SIG-M5 treated with dmso at 0.1 percent for 504 hours (cell line): Measurements from ENCODE around the gene RSBN1L.

Experiments
- DNase-seq: peaks from one replicate; lab custom pipeline; 2025; ENCODE audit not compliant: unreplicated experiment; lab: John Stamatoyannopoulos, UW

RSBN1L gene

DNA sequence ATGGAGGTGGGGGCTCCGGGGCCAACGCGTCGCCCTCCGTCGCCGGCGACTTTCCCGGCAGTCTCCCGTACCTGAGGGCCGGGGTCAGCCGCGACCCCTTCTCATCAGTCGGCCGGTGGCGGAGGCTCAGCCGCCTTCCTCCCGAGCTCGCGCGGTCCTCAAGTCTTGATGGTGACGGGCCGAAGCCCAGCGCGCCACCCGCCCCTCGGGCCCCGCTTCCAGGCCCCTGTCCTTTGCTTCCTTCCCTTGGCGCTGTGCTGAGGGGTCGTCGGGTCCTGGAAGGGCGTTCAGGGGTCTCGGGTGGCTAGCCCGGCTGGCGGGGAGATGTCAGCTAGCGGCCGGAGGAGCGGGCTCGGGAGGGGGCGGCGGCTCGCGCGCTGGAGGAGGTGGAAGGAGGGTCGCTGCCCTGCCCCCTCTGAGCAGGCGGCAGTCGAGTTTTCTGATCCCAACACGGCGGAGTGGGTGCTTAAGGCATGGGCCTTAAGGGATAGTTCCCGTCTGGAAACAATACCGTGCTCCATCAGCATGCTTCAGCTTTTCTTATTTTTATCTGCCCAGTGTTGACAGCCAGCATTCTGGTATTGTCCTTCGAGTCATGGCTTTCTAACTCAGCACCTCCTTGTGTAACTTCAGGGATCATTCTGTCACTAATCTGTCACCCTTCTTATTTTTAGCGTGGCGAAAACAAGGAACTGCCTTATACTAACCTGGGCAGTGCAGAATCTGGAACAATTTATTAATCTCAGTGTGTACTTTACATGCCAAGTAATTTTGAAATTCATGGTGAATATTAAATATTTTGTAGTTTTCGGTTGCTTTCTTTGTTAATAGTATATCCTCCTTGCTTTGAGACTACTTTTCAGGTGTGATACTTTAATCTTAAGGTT lies 103.1 kb downstream of the RSBN1L start:
- peak; percentile 84 for DNase-seq

DNA sequence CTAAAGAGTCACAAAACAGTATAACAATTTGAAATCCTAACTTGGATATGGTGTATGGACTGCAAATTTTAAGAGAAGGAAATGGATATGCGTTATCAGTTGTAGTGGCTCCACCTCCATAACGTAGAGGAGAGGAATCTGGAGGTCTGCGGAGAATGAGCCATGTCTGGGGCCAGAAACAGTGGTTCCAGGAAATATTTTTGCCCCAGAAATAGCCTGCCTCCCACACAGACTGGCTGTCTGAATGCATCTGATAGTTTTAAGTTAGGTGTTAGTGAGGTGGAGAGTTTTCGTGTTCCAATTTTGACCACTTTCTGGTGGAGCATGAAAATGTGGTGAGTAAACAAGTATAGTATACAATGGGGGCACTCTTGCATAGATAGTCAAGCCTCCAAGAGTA lies 103.9 kb downstream of the RSBN1L start:
- DNase-seq, result no peak

DNA sequence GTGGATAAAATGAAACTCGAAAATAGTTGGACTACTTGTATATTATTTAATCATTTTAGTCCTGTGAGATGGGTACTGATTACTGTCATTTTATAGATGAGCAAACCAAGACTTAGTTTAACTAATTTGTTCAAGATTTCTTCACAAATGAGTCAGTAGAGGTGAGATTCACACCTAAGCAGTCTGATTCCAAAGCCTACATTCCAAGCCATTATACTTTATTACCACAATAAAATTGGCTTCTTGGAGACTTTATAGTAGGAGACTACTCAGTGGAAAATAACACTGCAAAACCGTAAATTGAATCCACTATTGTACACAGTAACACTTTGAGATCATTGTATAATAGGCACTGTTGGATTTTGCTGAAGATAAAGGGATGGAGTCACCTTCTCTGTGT lies 104.5 kb downstream of the RSBN1L start:
- no peak for DNase-seq

DNA sequence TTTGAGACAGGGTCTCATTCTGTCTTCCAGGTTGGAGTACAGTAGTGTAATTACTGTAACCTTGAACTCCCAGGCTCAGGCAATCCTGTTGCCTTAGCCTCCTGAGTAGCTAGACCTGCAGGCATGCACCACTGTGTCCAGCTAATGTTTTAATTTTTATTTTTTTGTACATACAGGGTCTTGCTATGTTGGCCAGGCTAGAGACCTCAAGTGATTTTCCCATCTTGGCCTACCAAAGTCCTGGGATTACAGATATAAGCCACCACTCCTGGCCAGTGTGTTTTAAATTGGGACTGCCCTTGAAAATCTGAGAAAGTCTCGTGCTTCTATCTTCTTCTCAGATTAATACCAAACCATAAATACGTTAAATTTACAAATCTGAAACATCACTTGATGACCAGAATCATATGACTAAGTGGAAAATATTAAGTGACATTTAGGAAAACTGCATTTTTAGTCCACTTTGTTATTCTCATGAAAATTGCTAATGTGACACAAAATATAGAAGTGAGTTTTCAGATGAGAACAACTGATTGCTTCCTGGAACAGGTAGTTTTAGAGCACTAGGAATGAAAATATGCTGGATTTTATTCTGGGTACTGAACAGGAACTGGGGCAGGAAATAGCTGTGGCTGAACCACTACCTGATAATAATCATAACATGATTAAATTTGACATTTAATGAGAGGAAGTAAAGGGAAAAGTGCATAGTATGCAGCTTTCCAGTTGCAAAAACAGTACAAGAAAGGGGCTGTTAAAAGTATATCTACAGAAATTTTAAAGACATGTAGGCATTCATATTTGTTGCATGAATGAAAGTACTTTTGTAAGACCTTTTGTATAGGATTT lies 106.5 kb downstream of the RSBN1L start:
- no peak for DNase-seq

DNA sequence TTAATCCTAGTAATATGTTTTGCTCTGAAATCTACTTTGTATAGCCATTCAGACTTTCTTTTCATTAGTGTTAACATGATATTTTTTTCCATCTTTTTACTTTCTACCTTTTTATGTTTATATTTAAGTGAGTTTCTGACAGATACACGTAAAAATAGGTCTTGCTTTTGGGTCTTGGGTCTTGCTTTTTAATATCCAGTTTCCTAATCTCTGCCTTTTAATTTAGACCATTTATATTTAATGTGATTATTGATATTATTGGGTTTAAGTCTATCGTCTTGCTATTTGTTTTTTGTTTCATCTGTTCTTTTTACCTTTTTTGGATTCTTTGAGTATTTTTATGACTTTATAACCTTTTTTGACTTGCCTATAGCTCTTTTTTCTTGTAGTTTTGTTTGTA lies 110.2 kb downstream of the RSBN1L start:
- DNase-seq, result no peak

DNA sequence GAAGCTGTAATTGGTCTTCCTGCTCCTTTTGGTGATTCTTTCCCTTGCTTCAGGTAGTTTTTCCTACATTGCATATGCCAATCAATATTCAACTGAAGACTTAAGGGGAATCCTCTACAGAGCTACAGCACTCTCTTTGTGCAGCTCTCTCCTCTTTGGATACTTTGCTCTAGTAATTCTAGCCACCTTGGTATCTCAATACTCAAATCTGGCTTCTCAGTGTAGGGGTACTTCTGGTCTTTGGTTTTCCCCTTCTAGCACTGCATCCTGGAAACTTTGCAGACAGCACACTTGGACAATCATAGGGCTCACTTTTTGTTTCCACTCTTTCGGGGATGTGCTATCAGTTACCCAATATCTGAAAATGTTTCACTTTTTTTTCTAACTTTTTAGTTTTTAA lies 112.3 kb downstream of the RSBN1L start:
- DNase-seq, result no peak

DNA sequence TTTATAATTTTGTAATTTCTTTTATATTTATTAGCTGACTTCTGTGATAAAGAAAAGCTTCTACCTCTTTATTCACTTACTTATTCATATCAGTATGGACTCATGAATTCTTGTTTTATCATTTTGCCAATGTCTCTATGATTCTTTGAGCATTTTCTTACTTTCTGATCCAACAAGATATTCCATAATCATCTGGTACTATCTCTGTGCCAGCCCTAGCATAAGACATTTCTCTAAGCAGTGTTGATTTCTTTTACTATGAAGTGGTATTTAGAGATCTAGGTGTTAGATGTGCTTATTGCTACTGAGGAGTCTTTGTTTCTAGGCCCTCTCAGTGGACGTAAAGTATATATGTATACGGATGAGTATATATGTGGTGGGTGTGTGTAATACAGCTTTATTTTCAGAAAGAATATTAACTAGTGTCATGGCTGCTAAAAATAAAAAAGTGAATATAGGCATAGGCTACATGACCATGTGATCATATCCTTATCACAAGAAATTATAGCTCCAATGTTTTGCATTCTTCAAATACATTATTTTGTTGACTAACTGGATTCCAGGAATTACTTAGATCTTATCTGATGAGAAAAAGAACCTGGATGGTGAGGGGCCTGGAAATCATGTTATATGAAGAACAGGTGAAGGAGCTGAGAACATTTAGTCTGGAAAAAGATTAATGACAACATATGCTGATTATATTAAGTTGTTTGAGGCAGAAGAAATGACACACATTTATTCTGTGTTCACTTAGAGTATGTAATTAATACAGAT lies 115.4 kb downstream of the RSBN1L start:
- DNase-seq, result no peak

DNA sequence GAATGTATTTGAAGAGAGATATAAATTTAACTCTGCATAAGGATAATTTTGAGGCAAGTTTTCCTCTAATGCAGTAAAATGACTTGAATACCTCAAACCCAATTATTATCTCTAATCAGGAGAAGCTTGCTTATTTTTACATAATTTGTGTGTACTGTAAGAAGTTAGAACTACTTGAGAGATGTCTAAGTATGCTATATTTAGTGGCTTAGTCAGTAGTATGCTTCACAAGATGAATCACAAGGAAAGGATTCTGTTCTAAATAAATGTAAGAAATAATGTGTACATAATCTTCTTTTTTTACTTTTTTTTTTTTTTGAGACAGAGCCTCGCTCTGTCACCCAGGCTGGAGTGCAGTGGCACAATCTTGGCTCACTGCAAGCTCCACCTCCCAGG lies 116.0 kb downstream of the RSBN1L start:
- DNase-seq, result no peak

DNA sequence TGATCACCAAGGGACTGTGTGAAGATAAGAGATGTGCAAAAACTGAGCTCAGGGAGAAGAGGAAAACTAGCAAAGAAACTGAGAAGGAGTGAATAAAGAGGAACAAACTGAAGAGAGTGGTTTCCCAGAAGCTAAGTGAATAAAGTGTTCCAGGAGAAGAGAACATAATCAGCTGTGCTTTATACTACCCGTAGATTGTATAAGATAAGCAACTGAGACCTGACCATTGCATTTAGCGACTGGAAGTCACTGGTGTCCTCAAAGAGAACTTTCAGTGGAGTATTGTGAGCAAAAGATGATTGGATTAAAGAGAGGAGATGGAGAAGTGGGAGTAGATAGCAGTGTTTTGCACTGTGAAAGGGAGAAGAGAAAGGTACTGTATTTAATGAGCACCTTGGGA lies 116.9 kb downstream of the RSBN1L start:
- DNase-seq, result no peak

DNA sequence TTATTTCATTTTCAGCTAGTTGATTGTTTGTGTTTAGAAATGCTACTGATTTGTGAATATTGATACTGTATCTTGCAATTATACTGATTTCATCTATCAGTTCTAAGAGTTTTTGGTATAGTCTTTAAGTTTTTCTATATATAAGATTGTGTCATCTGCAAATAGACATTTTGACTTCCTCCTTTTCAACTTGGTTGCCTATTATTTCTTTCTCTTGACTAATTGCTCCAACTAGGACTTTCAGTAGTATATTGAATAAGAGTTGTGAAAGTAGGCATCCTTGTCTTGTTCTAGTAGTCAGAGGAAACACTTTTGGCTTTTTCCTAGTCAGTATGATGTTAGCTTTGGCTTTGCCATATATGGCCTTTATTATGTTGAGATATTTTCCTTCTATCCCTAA lies 122.8 kb downstream of the RSBN1L start:
- peak; percentile 69 for DNase-seq

DNA sequence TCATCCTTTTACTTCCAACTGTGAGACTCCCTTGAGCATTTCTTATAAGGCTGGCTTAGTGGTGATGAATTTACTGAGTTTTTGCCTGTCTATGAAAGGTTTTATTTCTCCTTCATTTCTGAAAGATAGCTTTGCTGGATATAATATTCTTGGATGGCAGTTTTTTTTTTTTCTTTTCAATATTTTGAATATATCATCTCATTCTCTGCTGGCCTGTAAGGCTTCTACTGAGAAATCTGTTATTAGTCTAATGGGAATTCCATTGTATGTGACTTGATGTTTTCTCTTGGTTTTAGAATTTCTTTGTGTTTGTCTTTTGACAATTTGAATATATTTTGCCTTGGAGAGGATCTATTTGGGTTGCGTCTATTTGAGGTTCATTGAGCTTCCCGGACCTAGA lies 124.7 kb downstream of the RSBN1L start:
- DNase-seq, result no peak

DNA sequence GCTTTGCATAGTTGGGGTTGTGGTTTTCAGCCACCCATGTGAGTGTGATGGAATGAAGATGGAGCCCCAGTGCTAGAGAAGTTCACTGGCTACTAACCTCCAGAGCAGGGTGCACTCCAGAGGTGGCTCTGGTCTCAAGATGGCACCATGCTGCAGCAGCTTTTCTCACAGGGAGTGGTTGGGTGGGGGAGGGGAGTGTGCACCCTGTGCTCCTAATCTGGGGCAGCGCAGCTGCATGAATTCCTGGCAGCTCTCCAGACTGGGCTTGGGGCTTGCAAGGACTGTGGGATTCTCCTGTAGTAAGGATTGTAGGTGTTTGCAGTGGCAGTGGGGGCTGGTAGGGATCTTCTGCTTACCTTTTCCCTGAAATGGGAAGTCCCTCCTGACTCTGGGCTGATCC lies 126.0 kb downstream of the RSBN1L start:
- no peak for DNase-seq

DNA sequence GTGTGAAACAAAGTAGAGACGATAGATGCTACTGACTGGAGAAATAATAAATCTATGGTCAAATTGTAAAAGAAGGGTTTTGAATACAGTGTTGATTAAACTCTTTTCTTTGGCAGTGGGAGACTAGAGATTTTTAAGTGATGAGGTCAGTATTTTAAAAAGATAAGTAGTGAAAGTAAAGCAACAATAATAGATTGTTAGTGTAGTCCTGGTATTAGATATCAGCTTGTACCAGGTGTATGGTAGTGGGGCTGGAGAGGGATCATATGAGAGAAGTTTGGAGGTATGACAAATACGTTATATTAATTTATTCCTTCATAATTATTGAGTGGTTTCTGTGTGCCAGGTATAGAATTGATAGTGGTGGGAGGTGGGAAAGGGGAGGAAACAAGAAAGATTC lies 127.5 kb downstream of the RSBN1L start:
- no peak for DNase-seq

DNA sequence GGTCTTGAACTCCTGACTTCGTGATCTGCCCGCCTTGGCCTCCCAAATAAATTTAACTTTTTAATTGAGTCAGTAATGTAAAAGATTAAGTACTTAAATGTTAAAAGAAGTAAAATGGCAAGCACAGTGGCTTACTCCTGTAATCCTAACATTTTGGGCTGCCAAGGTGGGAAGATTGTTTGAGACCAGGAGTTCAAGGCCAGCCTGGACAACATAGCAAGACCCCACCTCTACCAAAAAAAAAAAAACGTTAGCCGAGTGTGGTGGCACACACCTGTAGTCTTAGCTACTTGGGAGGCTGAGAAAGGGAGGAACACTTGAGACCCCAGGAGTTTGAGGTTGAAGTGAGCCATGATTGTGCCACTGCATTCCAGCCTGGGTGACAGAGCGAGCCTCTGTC lies 128.4 kb downstream of the RSBN1L start:
- DNase-seq, result no peak

DNA sequence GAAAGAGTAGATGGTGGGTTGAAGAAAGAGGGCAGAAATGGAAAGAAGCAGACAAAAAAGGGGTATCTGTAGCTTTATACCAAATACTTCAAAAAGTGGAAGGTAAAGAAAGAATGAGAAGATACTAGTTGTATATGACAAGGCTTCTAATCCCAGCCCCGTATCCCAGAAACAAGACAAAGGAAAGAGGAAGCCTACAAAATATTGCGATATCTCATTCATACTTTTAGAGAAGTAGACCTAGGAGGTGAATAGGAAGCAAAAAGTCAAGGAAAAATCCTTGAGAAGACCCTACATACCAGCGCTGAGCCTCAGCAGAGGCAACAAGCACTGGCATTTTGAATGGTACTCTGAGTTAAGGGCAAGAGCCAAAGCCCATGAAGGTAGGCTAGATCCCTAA lies 128.9 kb downstream of the RSBN1L start:
- peak; percentile 33 for DNase-seq

DNA sequence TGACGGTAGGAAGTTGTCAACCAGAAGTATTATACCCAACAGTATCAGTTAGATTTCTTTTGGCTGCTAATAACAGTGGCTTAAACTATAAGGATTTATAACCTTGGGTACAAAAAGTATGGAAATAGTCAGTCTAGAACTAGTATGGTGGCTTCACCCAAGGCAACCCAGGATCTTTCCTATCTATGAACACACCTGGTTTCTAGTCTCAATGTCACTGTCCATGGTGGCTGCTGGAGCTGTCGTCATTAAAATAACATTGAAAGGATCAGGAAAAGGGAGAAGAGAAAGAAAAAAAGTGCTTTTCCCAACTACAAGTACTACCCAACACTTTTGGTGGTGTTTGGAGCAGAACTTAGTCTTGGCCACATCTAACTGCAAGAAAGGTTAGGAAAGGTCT lies 130.0 kb downstream of the RSBN1L start:
- no peak for DNase-seq

DNA sequence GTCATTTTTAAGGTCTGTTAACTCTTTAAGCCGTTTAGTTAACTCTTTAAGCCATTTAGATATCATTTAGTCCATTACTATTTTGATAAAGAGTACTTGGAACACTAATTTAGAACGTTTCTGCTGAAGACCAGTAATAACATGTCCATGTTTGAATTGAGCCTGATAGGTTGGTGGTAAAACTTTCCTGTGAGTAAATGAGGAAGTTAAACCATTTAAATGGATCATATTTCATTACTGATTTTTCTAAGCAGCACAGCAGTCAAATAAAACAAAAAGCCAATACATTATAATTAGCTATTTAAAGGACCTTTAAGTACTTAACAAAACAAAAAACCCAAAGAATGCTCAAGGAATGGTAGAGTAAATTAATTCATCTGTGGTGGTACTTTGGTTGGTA lies 131.7 kb downstream of the RSBN1L start:
- no peak for DNase-seq

DNA sequence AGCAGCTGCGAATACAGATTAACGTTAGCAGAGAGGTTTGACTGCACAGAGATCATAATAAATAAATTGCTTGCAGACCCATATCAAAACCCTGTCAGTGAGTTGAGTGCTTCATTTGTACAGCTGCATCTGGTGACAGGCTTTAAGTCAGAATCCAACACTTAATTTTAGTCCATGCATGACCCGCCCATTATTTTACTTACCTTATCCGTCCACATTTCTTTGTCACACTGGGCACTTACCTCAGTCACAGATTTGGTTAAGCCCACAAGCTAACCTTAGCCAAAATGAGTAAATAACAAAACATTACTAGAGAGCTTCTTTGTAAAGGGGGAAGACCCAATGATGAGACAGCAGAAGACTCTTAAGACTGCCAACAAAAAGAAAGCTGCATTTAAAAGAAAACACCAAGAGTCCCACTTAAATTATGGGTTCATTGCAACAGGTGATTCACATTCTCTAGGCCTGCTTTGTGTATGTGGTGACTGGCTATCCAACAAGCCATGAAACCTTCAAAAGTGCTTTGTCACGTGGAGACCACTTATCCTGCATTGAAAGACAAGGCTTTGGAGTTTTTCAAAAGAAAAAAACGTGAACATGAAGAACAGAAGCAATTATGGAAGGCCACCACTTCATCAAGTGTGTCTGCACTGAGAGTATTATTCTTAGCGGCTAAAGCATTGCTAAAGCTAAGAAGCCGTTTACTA lies 134.5 kb downstream of the RSBN1L start:
- DNase-seq, result no peak

DNA sequence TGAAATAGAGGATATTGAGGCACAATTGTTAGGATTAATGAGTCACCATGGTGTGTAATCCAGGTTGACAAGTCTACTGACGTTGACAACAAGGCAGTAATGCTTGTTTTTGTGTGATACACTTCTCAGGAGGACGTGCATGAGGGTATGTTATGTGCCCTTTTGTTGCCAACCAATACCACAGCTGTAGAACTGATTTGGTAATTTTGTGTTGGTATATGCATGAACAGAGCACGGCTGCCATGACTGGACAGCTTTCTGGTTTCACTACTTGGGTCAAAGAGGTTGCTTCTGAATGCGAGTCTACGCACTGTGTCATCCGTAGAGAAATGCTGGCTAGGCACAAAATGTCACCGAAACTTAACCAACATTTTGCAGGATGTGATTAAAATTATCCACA lies 135.2 kb downstream of the RSBN1L start:
- DNase-seq, result no peak

DNA sequence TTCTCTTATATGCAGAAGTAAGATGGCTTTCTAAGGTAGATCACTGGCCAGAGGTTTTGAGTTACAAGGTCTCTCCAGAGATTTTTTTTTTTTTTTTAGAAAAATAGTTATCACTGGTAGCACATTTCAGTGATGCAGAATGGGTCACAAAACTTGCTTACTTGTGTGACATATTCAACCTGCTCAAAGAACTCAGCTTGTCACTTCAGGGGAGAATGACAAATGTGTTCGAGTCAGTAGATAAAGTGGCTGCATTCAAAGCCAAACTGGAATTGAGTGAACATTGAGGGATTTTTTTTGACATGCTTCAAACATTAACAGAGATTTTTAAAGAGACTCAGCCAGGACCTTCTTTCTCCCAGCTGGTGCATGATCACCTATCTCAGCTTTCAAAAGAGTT lies 135.7 kb downstream of the RSBN1L start:
- DNase-seq, result no peak
